K562 (cell line): ENCODE measurements around the gene PRDX3. TPM values are rescaled to one million over a fixed set of nuclear protein-coding genes. Genes with fewer than 3 reads are reported as not detected.

Source experiments
- DMBX1 ChIP-seq: fragments of 250-450 bp; sonication (Bioruptor Pico); IDR thresholded peaks from 2 replicates; pipeline ENCODE4 v1.8.0; 2022; ENCODE audit warnings: inconsistent platforms, mild to moderate bottlenecking, moderate library complexity, borderline replicate concordance
- EP300 ChIP-seq: IDR thresholded peaks from 2 replicates; pipeline ENCODE4 v1.6.1; 2012; ENCODE audit warnings: low read length, improper control_type of control experiment
- HDGF ChIP-seq: fragments of 450-650 bp; IDR thresholded peaks from 2 replicates; pipeline ENCODE4 v1.6.1; 2016
- HINFP ChIP-seq: fragments of 450-650 bp; conservative IDR thresholded peaks from 2 replicates; pipeline ENCODE4 v1.6.1; 2016; ENCODE audit warnings: missing genetic modification characterization, low read depth, mild to moderate bottlenecking, control low read depth, missing compliant biosample characterization
- KAT8 ChIP-seq: fragments of 450-650 bp; IDR thresholded peaks from 2 replicates; pipeline ENCODE4 v1.6.1; 2016; ENCODE audit warnings: low read depth, mild to moderate bottlenecking
- KLF1 ChIP-seq: fragments of 450-650 bp; IDR thresholded peaks from 2 replicates; pipeline ENCODE4 v1.6.1; 2016; ENCODE audit warnings: missing genetic modification characterization, missing compliant biosample characterization
- MLLT1 ChIP-seq, 2 experiments: fragments of 450-650 bp; IDR thresholded peaks; 2 replicates each; pipeline ENCODE4 v1.6.1; 2016
- PHF20 ChIP-seq: fragments of 450-650 bp; IDR thresholded peaks from 2 replicates; pipeline ENCODE4 v1.6.1; 2018; ENCODE audit not compliant: partially characterized antibody
- TEAD1 ChIP-seq, 2 experiments: fragments of 450-650 bp in 1 of 2; sonication (generic) in 1 of 2; formaldehyde crosslinking; IDR thresholded peaks; 2 replicates each; pipeline versions ENCODE4 v1.4.0 to v1.8.0; 2020 to 2022; ENCODE audit warnings: mild to moderate bottlenecking in 2 of 2, missing genetic modification reagents in 1 of 2
- ZNF217 ChIP-seq: sonication (generic); formaldehyde crosslinking; IDR thresholded peaks from 2 replicates; pipeline ENCODE4 v1.8.0; 2022; ENCODE audit warnings: mild to moderate bottlenecking, missing genetic modification reagents
- ZNF407 ChIP-seq: fragments of 450-650 bp; IDR thresholded peaks from 2 replicates; pipeline ENCODE4 v1.6.1; 2016; ENCODE audit warnings: low read depth
- polyA plus RNA-seq, 8 experiments: library from polyadenylated mRNA; depleted of rRNA in 4 of 8; stranded (reverse) in 5 of 8; unstranded in 3 of 8; fragments of >200 nt; fragmentation: Nextera tagmentation in 2 of 8; fragmentation: Illumina TruSeq in 1 of 8; extraction: Ambion mirVana in 2 of 8; extraction: Trizol in 1 of 8; gene quantifications; 2 replicates each; pipeline versions ENCODE4 v1.2.1 to v1.2.3, GENCODE V29; 2011 to 2014; ENCODE audit warnings: inconsistent platforms in 1 of 8, missing spikeins in 1 of 8
- total RNA-seq, 7 experiments: library from RNA; depleted of rRNA in 6 of 7; stranded (reverse); fragments of >200 nt in 6 of 7; fragmentation: Illumina TruSeq in 2 of 7; extraction: Trizol in 2 of 7; gene quantifications; 2 replicates each; pipeline versions ENCODE4 v1.2.1 to v1.2.3, GENCODE V29; 2011 to 2021; ENCODE audit warnings: low replicate concordance in 1 of 7

Gene PRDX3
- total and polyA plus RNA-seq, 9 of the 15 experiments (the other 6 are each of a cell fraction or from before 2014, with no cell fraction given) = 122 to 994 (median 173) TPM

- no peak for TF ChIP-seq MLLT1 (IDR thresholded peaks at IDR 0.05)
- no peak for TF ChIP-seq KLF1 (tag)
- TF ChIP-seq EP300 = peak; percentile 21; the same call in 1 of the 2 replicates
- TF ChIP-seq ZNF217 (CRISPR knock-in tag) = no peak
- peak; percentile 39; the same call in 1 of the 2 replicates for TF ChIP-seq ZNF407
- no peak for TF ChIP-seq KAT8
- no peak for TF ChIP-seq HINFP (tag)
- TF ChIP-seq DMBX1 (CRISPR knock-in tag) = no peak
- TF ChIP-seq TEAD1 (CRISPR knock-in tag; IDR thresholded peaks at IDR 0.05) = no peak
- TF ChIP-seq PHF20 = peak; percentile 63
- no peak for TF ChIP-seq HDGF
These were observed at the start of gene PRDX3 (continued) for GRCh38 chr10:119178372-119179119.
